Nephron (organoid): ENCODE measurements around the gene PAM.
A peak's percentile ranks its signal among the peaks of the same experiment; 100 is the strongest.

Source experiments
- H3K27ac Mint-ChIP-seq, 3 experiments: 2 replicates each; pipeline ENCODE4 v1.8.0; 2020; ENCODE audit warnings: mixed read lengths in 3 of 3, mild to moderate bottlenecking in 2 of 3, moderate library complexity in 1 of 3
- H3K27me3 Mint-ChIP-seq: 2 replicates; pipeline ENCODE4 v1.8.0; 2021; ENCODE audit warnings: low read depth, mild to moderate bottlenecking, moderate library complexity, mixed read lengths
- H3K36me3 Mint-ChIP-seq: 2 replicates; pipeline ENCODE4 v1.8.0; 2020; ENCODE audit warnings: low read depth, mixed read lengths
- H3K4me1 Mint-ChIP-seq: 2 replicates; pipeline ENCODE4 v1.8.0; 2020; ENCODE audit warnings: mixed read lengths
- H3K4me3 Mint-ChIP-seq, 3 experiments: 2 replicates each; pipeline ENCODE4 v1.8.0; 2020; ENCODE audit warnings: mild to moderate bottlenecking in 3 of 3, mixed read lengths in 3 of 3, moderate library complexity in 2 of 3
- H3K9me3 Mint-ChIP-seq: 2 replicates; pipeline ENCODE4 v1.8.0; 2020; ENCODE audit warnings: mixed read lengths
- TF ChIP-seq, protein P1 (sequence below), 3 experiments: fragments of 200-600 bp; sonication (generic); IDR thresholded peaks; one replicate each; pipeline ENCODE4 v1.5.0; 2021; ENCODE audit warnings: antibody characterized with exemption in 3 of 3; ENCODE audit not compliant: unreplicated experiment in 3 of 3

PAM gene

GRCh38 chr5:102800427-102800826 is 45.3 kb downstream of the PAM start:
- Mint-ChIP-seq H3K4me1 (peaks cover 26% of the 10 kb centered on the region), H3K27me3 (no peaks in the 10 kb centered on the region), H3K4me3 (no peak overlapping the region), H3K27ac (peak overlapping the region in 1 of 3 experiments; percentile 84), H3K36me3 (no peaks in the 10 kb centered on the region), H3K9me3 (no peaks in the 10 kb centered on the region)
- TF ChIP-seq, protein P1, sequence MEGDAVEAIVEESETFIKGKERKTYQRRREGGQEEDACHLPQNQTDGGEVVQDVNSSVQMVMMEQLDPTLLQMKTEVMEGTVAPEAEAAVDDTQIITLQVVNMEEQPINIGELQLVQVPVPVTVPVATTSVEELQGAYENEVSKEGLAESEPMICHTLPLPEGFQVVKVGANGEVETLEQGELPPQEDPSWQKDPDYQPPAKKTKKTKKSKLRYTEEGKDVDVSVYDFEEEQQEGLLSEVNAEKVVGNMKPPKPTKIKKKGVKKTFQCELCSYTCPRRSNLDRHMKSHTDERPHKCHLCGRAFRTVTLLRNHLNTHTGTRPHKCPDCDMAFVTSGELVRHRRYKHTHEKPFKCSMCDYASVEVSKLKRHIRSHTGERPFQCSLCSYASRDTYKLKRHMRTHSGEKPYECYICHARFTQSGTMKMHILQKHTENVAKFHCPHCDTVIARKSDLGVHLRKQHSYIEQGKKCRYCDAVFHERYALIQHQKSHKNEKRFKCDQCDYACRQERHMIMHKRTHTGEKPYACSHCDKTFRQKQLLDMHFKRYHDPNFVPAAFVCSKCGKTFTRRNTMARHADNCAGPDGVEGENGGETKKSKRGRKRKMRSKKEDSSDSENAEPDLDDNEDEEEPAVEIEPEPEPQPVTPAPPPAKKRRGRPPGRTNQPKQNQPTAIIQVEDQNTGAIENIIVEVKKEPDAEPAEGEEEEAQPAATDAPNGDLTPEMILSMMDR (IDR thresholded peaks at IDR 0.05; ENCODE audit: unreplicated experiment in 3 of 3): no peak

- no peaks in the 10 kb centered on the region for H3K27me3 Mint-ChIP-seq
- H3K4me1 Mint-ChIP-seq: peaks cover 21% of the 10 kb centered on the region
- H3K4me3 Mint-ChIP-seq: no peak overlapping the region
- H3K27ac Mint-ChIP-seq: peak overlapping the region in 2 of 3 experiments; percentile 34 to 87
- TF ChIP-seq, protein P1 (IDR thresholded peaks at IDR 0.05; ENCODE audit: unreplicated experiment in 3 of 3): no peak
- H3K9me3 Mint-ChIP-seq: no peaks in the 10 kb centered on the region
- no peaks in the 10 kb centered on the region for H3K36me3 Mint-ChIP-seq
Measured at GRCh38 chr5:102801371-102801770, 46.3 kb downstream of the PAM start.

DNA sequence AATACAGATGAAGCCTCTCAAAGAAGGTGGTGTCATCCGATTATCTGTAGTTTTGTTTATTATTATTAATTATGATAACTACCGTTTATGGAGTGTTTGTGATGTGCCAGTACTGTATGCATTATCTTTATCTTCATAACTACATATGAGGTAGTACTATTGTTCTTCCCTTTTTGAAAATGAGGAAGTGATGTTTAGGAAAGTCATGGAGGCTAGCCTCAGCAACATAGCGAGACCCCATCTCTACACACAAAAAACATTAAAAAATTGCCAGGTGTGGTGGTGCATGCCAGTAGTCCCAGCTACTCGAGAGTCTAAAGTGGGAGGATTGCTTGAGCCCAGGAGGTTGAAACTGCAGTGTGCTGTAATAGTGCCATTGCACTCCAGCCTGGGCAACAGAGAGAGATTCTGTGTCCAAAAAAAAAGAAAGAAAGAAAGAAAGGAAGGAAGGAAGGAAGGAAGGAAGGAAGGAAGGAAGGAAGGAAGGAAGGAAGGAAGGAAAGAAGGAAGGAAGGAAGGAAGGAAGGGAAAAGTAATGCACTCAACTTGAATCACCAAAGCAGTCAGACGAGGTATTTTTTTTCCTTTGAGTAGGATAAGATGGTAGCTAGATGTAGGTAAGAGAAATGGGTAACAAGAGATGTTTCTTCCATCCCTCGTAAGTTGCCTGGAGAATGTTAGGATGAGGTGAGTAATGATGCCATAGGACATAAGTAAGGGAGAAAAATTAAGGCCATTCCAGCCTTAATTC is 47.8 kb downstream of the PAM start:
- TF ChIP-seq, protein P1 (IDR thresholded peaks at IDR 0.05; ENCODE audit: unreplicated experiment in 3 of 3): no peak
- H3K9me3 Mint-ChIP-seq: no peaks in the 10 kb centered on the region
- H3K4me1 Mint-ChIP-seq: peaks cover 17% of the 10 kb centered on the region
- H3K27me3 Mint-ChIP-seq: no peaks in the 10 kb centered on the region
- H3K36me3 Mint-ChIP-seq: no peaks in the 10 kb centered on the region
- no peak overlapping the region for H3K4me3 Mint-ChIP-seq
- no peak overlapping the region for H3K27ac Mint-ChIP-seq

DNA sequence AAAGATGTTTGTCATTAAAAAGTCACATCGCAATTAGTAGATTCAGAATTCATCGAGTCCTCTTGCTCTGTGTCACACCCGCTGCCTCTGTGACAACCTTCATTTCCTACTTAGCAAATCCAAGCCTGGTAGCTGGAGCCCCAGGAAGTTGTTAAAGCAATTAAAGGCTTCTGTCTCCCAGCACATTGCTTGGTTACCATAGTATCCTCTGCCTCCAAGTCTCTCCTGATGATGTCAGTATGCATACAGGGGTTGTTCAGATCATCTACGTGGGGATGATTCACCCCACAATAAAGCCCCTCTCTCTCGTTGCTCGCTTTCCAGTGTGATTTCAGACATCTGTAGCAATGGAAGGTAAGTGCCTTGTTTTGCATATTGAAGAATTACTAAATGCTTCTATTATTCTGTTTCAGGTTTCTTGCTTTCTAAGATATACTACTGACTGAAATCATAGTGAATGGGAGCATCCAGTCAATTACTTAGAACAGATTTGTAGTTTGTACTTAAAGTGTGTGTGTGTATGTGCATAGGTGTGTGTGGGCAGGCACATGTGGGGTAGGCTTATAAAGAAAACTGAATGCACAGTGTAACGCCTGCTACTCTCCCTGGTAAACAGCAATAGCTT is 52.9 kb downstream of the PAM start:
- Mint-ChIP-seq H3K27me3 (no peaks in the 10 kb centered on the region), H3K4me3 (no peak overlapping the region), H3K36me3 (no peaks in the 10 kb centered on the region), H3K4me1 (no peaks in the 10 kb centered on the region), H3K27ac (no peak overlapping the region), H3K9me3 (no peaks in the 10 kb centered on the region)
- TF ChIP-seq, protein P1 (IDR thresholded peaks at IDR 0.05; ENCODE audit: unreplicated experiment in 3 of 3): no peak

- Mint-ChIP-seq H3K4me3 (no peak overlapping the region), H3K27me3 (no peaks in the 10 kb centered on the region), H3K27ac (no peak overlapping the region), H3K4me1 (peaks cover 6% of the 10 kb centered on the region), H3K36me3 (no peaks in the 10 kb centered on the region), H3K9me3 (no peaks in the 10 kb centered on the region)
- TF ChIP-seq, protein P1 (IDR thresholded peaks at IDR 0.05; ENCODE audit: unreplicated experiment in 3 of 3): no peak
Measured at GRCh38 chr5:102809033-102809432, 53.9 kb downstream of the PAM start.

- H3K4me3 Mint-ChIP-seq: no peak overlapping the region
- TF ChIP-seq, protein P1 (IDR thresholded peaks at IDR 0.05; ENCODE audit: unreplicated experiment in 3 of 3): no peak
- no peaks in the 10 kb centered on the region for H3K9me3 Mint-ChIP-seq
- no peak overlapping the region for H3K27ac Mint-ChIP-seq
- H3K27me3 Mint-ChIP-seq: no peaks in the 10 kb centered on the region
- H3K36me3 Mint-ChIP-seq: no peaks in the 10 kb centered on the region
- H3K4me1 Mint-ChIP-seq: peaks cover 17% of the 10 kb centered on the region
Measured at GRCh38 chr5:102811972-102812371, 56.9 kb downstream of the PAM start.
